Omental fat pad (tissue), 4 donors: ENCODE results near the gene UBTD1. TPM values are rescaled to one million over a fixed set of nuclear protein-coding genes. Genes with fewer than 3 reads are reported as not detected.
"Not testable (repeated sequence)": the region's sequence is repeated elsewhere in the genome, so short reads cannot be mapped to it uniquely, and the experiment has no call there.

Experiments used
- ATAC-seq: fragments of 150-250 bp; one replicate; pipeline ENCODE4 v1.9.1; 2016; ENCODE audit warnings: mild to moderate bottlenecking, moderate library complexity; ENCODE audit not compliant: low FRiP score
- DNase-seq: peaks from one replicate; pipeline ENCODE4 v3.0.0-alpha.2; 2019; ENCODE audit warnings: low spot score
- total RNA-seq, 4 donors: library from RNA; depleted of rRNA; stranded (reverse); fragments of >200 nt; gene quantifications; one replicate each; pipeline ENCODE4 v1.1.0, GENCODE V29; 2016
- TF ChIP-seq, protein P1 (sequence below), 3 donors: fragments of 450-650 bp; IDR thresholded peaks; one replicate each; pipeline ENCODE4 v1.5.1; 2016 to 2017; ENCODE audit warnings: antibody characterized with exemption in 3 of 3, mild to moderate bottlenecking in 3 of 3, moderate library complexity in 2 of 3

UBTD1 gene
- total RNA-seq, 4 donors from 2014 or later: 15.6 to 22.8 (median 19.2) TPM

- TF ChIP-seq, protein P1, sequence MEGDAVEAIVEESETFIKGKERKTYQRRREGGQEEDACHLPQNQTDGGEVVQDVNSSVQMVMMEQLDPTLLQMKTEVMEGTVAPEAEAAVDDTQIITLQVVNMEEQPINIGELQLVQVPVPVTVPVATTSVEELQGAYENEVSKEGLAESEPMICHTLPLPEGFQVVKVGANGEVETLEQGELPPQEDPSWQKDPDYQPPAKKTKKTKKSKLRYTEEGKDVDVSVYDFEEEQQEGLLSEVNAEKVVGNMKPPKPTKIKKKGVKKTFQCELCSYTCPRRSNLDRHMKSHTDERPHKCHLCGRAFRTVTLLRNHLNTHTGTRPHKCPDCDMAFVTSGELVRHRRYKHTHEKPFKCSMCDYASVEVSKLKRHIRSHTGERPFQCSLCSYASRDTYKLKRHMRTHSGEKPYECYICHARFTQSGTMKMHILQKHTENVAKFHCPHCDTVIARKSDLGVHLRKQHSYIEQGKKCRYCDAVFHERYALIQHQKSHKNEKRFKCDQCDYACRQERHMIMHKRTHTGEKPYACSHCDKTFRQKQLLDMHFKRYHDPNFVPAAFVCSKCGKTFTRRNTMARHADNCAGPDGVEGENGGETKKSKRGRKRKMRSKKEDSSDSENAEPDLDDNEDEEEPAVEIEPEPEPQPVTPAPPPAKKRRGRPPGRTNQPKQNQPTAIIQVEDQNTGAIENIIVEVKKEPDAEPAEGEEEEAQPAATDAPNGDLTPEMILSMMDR (IDR thresholded peaks at IDR 0.05): no peak
- DNase-seq: no peak
- no peak for ATAC-seq
Observed at GRCh38 chr10:97551271-97551670, 52.5 kb downstream of the UBTD1 start.

DNA sequence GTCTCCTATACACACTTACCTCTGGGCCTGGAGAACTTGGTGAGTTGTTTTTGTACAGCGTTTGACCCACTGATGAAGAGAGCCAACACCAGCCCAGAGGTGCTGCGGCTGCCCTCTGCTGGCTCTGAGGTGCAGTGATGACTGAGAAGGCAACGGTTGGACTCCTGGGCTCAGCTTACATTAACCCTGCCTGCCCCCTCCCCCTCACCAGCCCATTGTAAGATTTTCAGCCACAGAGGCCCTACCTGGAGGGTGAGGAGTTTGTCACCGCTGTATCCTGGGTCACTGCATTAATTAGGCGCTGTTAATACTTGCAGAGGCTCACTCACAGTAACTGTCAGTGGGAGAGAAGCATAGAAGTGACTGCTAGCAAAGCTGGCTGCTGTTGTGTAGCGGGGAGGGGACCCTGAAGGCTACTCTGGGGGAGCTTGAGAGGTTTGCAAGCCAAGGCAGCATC, 54.9 kb downstream of the UBTD1 start:
- no peak for DNase-seq
- ATAC-seq: peak; percentile 92

DNA sequence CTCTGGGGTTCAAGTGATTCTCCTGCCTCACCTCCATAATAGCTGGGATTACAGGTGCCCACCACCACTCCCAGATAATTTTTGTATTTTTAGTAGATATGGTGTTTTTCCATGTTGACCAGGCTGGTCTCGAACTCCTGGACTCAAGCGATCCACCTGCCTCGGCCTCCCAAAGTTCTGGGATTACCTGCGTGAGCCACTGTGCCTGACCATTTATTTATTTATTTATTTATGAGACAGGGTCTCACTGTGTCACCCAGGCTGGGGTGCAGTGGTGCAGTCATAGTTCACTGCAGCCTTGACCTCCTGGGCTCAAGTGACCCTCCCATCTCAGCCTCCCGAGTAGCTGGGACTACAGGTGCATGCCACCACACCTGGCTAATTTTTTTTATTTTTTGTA, 55.6 kb downstream of the UBTD1 start:
- ATAC-seq: not testable (repeated sequence)

More for the DNA sequence above, 54.9 kb downstream of the UBTD1 start:
- TF ChIP-seq, protein P1 (IDR thresholded peaks at IDR 0.05): peak in 1 of 3 donors; percentile 22

GRCh38 chr10:97555541-97555940, 56.8 kb downstream of the UBTD1 start:
- not testable (repeated sequence) for DNase-seq, ATAC-seq

More for the DNA sequence above, 55.6 kb downstream of the UBTD1 start:
- not testable (repeated sequence) for DNase-seq

DNA sequence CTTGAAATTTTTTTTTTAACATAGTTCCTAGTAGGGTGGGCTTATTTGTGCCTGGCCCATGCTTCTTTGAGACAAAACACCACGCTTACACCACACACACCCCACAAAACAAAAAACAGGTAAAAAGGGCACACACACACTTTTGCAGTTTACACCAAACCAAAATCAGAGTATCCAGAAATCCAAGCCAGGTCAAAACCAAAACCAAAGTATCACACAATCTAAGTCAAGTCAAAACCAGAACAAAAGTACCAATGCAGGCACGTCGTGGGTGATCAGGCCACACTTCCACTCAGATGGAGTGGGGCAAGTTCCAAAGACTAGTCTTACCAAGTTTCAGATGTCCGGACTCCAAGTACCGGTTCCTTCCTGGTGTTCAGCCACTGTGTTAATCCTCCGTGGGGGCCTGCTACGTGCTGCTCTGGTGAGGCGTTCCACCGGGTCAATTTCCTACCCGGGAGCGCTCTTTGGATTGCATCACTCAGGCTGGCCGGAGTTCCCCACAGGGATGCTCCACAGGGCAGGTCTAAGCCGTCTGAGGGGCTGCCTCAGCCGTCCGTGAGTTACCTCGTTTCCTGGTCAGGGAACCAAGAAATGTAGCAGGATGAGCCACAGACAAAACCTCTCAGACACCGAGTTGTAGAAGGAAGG, 62.1 kb downstream of the UBTD1 start:
- DNase-seq, ATAC-seq: not testable (repeated sequence)

DNA sequence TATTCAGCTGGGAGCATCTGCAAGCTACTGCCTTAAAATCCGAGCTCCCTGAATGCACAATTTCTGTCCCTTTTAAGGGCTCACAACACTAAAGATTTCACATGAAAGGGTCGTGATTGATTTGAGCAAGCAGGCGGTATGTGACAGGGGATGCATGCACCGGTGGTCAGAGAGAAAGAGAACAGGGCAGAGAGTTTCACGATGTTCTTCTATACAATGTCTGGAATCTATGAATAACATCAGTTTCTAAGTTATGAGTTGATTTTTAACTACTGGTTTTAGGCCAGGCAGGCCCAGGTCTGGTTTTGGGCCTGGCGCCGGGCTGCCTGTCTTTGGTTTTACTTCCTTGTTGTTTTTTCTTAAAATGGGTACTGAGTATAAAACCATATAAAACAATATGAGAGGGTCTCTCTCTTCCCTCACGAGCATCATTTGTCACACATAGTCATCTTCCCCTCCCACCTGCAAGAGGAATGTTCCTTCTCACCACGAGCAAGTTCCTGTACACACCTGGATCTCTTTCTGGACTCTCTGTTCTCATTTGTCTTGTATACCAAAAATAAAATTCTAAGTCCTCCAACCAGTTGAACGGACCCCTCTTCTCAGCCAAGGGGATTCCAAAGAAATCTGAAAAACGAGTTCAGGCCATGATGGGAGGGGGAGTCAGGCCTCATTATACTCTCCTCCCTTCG, 62.8 kb downstream of the UBTD1 start:
- not testable (repeated sequence) for DNase-seq, ATAC-seq

GRCh38 chr10:97562329-97562728, 63.6 kb downstream of the UBTD1 start:
- not testable (repeated sequence) for DNase-seq, ATAC-seq

GRCh38 chr10:97563337-97563736, 64.6 kb downstream of the UBTD1 start:
- DNase-seq: no peak
- ATAC-seq: no peak
- TF ChIP-seq, protein P1 (IDR thresholded peaks at IDR 0.05): no peak

DNA sequence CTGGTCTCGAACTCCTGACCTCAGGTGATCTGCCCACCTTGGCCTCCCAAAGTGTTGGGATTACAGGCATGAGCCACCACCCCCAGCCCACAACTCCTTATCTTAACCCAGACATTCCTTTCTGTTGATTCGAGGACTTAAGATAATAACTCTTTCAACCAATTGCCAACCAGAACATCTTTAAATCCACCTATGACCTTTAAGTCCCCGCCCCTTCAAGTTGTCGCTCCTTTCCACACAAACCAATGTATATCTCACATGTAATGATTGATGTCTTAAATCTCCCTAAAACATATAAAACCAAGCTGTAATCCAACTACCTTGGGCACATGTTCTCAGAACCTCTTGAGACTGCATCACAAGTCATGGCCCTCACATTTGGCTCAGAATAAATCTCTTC, 66.1 kb downstream of the UBTD1 start:
- ATAC-seq: no peak
- TF ChIP-seq, protein P1 (IDR thresholded peaks at IDR 0.05): no peak
- DNase-seq: no peak
